ENCODE measurements around the gene TMOD4.
A peak's percentile ranks its signal among the peaks of the same experiment; 100 is the strongest.

Gene TMOD4

GRCh38 chr1:151147665-151148064 lies 28.1 kb downstream of the TMOD4 start:
- DNase-seq (ENCODE audit: low read depth, low spot score): no peak
- TF ChIP-seq, protein P1, sequence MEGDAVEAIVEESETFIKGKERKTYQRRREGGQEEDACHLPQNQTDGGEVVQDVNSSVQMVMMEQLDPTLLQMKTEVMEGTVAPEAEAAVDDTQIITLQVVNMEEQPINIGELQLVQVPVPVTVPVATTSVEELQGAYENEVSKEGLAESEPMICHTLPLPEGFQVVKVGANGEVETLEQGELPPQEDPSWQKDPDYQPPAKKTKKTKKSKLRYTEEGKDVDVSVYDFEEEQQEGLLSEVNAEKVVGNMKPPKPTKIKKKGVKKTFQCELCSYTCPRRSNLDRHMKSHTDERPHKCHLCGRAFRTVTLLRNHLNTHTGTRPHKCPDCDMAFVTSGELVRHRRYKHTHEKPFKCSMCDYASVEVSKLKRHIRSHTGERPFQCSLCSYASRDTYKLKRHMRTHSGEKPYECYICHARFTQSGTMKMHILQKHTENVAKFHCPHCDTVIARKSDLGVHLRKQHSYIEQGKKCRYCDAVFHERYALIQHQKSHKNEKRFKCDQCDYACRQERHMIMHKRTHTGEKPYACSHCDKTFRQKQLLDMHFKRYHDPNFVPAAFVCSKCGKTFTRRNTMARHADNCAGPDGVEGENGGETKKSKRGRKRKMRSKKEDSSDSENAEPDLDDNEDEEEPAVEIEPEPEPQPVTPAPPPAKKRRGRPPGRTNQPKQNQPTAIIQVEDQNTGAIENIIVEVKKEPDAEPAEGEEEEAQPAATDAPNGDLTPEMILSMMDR (IDR thresholded peaks at IDR 0.05; ENCODE audit: low read depth, low read length): no peak
- in situ Hi-C loops (cut with HindIII; ENCODE audit: low sequenced_read_pairs): no loop called here
- no peak overlapping the region for H3K4me3 ChIP-seq (ENCODE audit: low read depth, low read length)

DNA sequence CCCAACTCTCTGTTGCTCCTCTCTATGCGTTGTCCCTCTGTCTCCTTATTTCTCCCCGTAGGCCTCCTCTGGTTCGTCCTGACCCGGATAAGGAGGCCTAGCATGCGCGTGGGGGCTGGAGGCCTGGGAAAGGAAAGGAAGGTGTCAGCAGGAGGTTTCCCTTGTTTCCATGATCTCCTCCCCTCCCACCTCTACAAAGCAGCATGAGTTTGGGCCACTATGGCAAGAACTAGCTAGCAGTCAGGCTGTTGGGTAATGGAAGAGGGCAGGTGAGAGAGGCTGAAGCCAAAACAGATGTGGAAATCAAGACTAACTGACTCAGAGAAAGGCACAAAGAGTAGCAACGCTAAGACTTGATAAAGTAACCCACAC lies 28.7 kb downstream of the TMOD4 start:
- in situ Hi-C loops (cut with HindIII; ENCODE audit: low sequenced_read_pairs): no loop called here
- H3K4me3 ChIP-seq (ENCODE audit: low read depth, low read length): peak overlapping the region; percentile 61
- TF ChIP-seq, protein P1 (IDR thresholded peaks at IDR 0.05; ENCODE audit: low read depth, low read length): no peak
- no peak for DNase-seq (ENCODE audit: low read depth, low spot score)

DNA sequence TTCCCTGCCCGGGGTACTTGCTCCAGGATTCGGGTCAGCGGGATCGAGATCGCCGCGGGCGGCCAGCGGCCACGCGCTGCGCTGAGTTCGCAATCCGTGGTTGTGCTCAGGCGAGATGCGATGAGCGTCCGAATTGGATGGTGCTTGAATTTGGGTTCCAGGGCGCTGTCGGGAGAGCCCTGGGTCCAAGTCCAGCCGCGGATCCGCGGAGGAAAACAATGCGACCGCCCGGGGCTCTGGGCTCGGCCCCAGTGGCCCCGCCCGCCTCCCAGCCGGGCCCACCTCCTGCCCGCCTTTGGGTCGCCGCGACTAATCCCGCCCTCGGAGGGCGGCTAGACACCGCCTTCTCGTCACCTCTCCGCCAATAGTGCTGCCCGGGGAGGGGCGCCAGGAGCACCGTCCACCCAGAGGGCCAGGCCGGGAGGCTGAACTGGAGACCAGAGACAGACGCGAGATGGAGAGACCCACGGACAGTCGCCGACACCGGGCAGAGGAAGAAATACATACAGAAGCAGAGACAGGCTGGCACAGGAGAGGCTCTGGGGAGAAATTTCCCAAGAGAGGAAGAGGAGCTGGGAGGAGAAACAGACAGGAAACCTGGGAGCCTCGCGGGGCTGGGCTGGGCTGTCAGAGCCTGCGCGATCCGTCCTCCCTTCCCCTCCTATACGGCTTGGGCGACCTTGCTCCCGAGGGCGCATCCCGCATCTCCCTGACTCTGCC lies 29.2 kb downstream of the TMOD4 start, which contains the start of gene SEMA6C:
Gene SEMA6C, minus strand, starts transcription at position 220 of the 720 bp plus-strand sequence. CDS start 4,010 bp downstream, outside the sequence.
- peak within 1 kb of the TSS; percentile 61 for H3K4me3 ChIP-seq (ENCODE audit: low read depth, low read length)
- TF ChIP-seq, protein P1 (IDR thresholded peaks at IDR 0.05; ENCODE audit: low read depth, low read length): no peak
- peak; percentile 91 for DNase-seq (ENCODE audit: low read depth, low spot score)
- in situ Hi-C loops (cut with HindIII; ENCODE audit: low sequenced_read_pairs): no loop called here

DNA sequence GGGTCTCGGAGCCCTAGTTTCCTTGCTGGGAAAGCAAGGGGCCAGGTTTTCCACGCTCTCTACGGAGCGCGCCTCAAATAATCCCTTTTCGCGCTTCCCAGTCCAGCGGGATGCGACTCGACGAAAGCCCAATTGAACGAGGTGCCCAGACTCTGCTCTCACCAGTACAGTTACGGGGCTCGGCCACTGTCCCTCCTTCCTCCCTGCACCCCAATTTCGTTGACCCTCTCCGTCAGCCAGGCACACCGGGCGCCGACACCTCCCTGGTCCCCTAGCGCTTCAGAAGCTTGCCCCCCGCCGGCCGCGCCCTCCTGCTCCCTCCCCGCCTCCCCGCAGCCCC lies 29.7 kb downstream of the TMOD4 start:
- DNase-seq (ENCODE audit: low read depth, low spot score): no peak
- H3K4me3 ChIP-seq (ENCODE audit: low read depth, low read length): peak overlapping the region; percentile 61
- in situ Hi-C loops (cut with HindIII; ENCODE audit: low sequenced_read_pairs): no loop called here
- TF ChIP-seq, protein P1 (IDR thresholded peaks at IDR 0.05; ENCODE audit: low read depth, low read length): no peak

GRCh38 chr1:151145304-151146071 lies 30.3 kb downstream of the TMOD4 start:
- in situ Hi-C loops (cut with HindIII; ENCODE audit: low sequenced_read_pairs): no loop called here
- no peak for DNase-seq (ENCODE audit: low read depth, low spot score)
- TF ChIP-seq, protein P1 (IDR thresholded peaks at IDR 0.05; ENCODE audit: low read depth, low read length): no peak

DNA sequence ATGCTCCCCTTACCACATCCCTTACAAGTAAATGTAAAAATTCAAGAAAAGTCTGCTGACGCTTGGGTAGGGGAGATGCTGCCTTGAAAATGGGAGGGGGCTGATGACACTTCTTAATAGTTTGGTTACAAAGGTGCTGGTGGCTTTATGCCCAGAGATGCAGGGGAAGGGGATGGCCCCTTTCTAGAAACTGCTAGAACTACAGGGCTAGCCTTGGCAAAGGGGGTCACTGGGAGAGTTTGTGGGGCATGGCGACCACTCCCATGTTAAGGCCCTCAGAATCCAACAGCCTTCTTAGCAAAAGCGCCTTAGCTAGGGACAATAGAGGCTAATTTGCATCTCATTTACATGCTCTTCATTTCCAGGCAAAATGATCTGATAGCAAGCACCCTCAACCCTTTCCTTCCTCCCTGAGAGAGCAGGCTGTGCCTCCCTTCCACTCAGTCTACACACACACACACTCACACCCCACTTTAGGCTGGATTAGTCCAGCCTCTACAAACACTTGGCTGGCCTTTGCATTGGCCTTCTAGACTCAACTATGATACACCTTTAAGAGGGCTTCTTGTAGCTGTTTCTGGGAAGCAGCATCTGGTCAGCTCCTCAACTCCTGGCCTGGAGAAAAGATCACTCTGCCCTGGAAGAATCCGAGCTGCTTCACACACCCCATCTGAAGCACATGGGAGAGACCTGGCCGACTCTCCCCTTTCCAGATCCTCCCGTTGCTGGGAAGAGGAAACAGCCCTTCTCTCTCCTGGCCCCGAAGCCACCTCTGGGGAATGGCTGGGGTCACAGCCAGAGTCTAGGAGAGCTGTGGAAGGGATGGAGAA lies 31.1 kb downstream of the TMOD4 start:
- no peak for DNase-seq (ENCODE audit: low read depth, low spot score)
- H3K4me3 ChIP-seq (ENCODE audit: low read depth, low read length): no peak overlapping the region
- in situ Hi-C loops (cut with HindIII; ENCODE audit: low sequenced_read_pairs): no loop called here
- TF ChIP-seq, protein P1 (IDR thresholded peaks at IDR 0.05; ENCODE audit: low read depth, low read length): no peak

More at GRCh38 chr1:151145304-151146071, 30.3 kb downstream of the TMOD4 start:
- peak overlapping the region; percentile 61 for H3K4me3 ChIP-seq (ENCODE audit: low read depth, low read length)

Data from astrocyte of the spinal cord (primary cell).